ENCODE measurements around the gene SMCO2. TPM values are rescaled to one million over a fixed set of nuclear protein-coding genes. Genes with fewer than 3 reads are reported as not detected.
A peak's percentile ranks its signal among the peaks of the same experiment; 100 is the strongest.

The SMCO2 gene
- total and polyA plus RNA-seq, 7 experiments from 2014 or later: 0.99 TPM; not detected in 6

GRCh38 chr12:27462151-27462694 is 15.7 kb downstream of the SMCO2 start:
- Histone ChIP-seq H3K36me3 (ENCODE audit: control insufficient read depth in 2 of 3, insufficient read depth in 3 of 3, low read length in 3 of 3) (no peaks in the 10 kb centered on the region), H3K27ac (ENCODE audit: low read depth, low read length) (no peak overlapping the region), H3K27me3 (ENCODE audit: control insufficient read depth in 2 of 2, insufficient read depth in 2 of 2, low read length in 2 of 2) (no peaks in the 10 kb centered on the region), H3K4me1 (ENCODE audit: control insufficient read depth in 2 of 2, insufficient read depth in 2 of 2, low read length in 2 of 2) (no peaks in the 10 kb centered on the region), H3K4me3 (ENCODE audit: low read length) (no peak overlapping the region), H3K9me3 (ENCODE audit: control insufficient read depth in 2 of 3, low read length in 3 of 3) (no peaks in the 10 kb centered on the region)
- DNase-seq: no peak
- peaks cover 0 to 19% (median 8%) of the 10 kb centered on the region in 5 donors for H3K27me3 Mint-ChIP-seq
- ChIA-PET POLR2A (no interaction called here), CTCF (no interaction called here)
- H3K4me1 Mint-ChIP-seq: peaks cover 4 to 55% (median 18%) of the 10 kb centered on the region in 7 donors
- H3K27ac Mint-ChIP-seq: peak overlapping the region in 3 of 9 donors; percentile 2 to 64 (median 6)
- H3K9me3 Mint-ChIP-seq: peaks cover 0 to 8% (median 0%) of the 10 kb centered on the region in 11 donors
- H3K4me3 Mint-ChIP-seq: peak overlapping the region in 2 of 10 donors; percentile 33 to 67
- peaks cover 0 to 23% (median 0%) of the 10 kb centered on the region in 5 donors for H3K36me3 Mint-ChIP-seq
- intact Hi-C loops (cut with micrococcal nuclease): no loop called here
- no peak for ATAC-seq

DNA sequence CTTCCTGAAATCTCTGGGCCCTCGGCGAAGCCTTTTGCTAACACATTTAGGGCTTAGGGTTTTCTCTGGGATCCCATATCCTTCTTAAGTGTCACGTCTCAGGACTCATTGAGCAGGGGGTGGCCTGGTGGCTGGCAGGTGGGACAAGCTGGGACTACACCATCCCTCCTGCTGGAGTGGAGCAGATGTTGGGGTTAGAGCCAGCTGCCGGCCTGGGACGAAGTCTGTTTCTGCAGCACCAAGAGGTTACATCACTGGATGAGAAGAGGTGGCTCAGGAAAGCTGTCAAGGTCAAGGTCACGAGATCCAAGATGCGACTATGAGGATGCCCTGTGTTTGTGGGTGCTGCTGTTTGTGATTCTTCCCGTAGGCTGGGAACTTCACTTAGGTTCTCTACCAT is 16.3 kb downstream of the SMCO2 start:
- ATAC-seq: no peak
- intact Hi-C loops (cut with micrococcal nuclease): no loop called here
- no peaks in the 10 kb centered on the region for H3K9me3 ChIP-seq (ENCODE audit: control insufficient read depth in 2 of 3, low read length in 3 of 3)
- no peak overlapping the region for H3K4me3 ChIP-seq (ENCODE audit: low read length)
- peaks cover 0 to 21% (median 0%) of the 10 kb centered on the region in 5 donors for H3K36me3 Mint-ChIP-seq
- DNase-seq: no peak
- POLR2A ChIA-PET: no interaction called here
- peaks cover 0 to 19% (median 8%) of the 10 kb centered on the region in 5 donors for H3K27me3 Mint-ChIP-seq
- CTCF ChIA-PET: no interaction called here
- peak overlapping the region in 1 of 9 donors; percentile 50 for H3K27ac Mint-ChIP-seq
- H3K36me3 ChIP-seq (ENCODE audit: control insufficient read depth in 2 of 3, insufficient read depth in 3 of 3, low read length in 3 of 3): no peaks in the 10 kb centered on the region
- no peak overlapping the region for H3K27ac ChIP-seq (ENCODE audit: low read depth, low read length)
- H3K4me1 Mint-ChIP-seq: peaks cover 4 to 55% (median 18%) of the 10 kb centered on the region in 7 donors
- H3K4me3 Mint-ChIP-seq: no peak overlapping the region
- H3K4me1 ChIP-seq (ENCODE audit: control insufficient read depth in 2 of 2, insufficient read depth in 2 of 2, low read length in 2 of 2): no peaks in the 10 kb centered on the region
- H3K9me3 Mint-ChIP-seq: peaks cover 0 to 10% (median 0%) of the 10 kb centered on the region in 11 donors
- H3K27me3 ChIP-seq (ENCODE audit: control insufficient read depth in 2 of 2, insufficient read depth in 2 of 2, low read length in 2 of 2): no peaks in the 10 kb centered on the region

DNA sequence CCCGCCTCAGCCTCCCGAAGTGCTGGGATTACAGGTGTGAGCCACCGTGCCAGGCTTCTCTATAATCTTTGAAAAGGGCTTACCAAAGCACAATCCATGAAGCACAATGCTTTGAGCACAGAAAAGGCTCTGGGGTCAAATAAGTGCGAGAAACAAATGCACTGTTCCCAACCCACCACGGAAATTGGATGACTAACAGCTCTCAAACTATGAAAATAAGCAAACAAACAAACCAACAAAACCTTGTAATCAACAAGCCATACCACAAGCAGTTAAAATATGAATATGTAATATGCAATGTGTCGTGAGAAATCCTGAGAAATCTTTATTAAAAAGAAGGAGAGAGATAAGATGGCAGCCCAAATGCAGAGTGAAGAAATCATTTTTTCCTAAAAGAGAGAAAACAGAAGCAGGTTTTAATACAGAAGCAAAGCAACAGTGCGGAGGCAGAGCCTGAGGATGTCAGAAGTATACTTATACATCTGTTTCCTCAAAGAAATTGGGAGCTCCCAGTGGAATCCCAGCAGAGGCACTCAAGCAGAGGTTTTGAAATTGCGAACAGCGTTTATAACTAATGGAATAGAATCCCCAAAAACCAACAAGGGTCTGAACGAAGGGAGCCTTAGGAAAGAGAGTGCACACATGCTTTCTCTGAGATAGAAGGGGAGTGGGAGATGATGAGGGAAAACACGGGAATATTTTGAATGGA is 17.1 kb downstream of the SMCO2 start:
- CTCF ChIA-PET: no interaction called here
- ATAC-seq: no peak
- peaks cover 4 to 63% (median 18%) of the 10 kb centered on the region in 7 donors for H3K4me1 Mint-ChIP-seq
- H3K9me3 Mint-ChIP-seq: peaks cover 0 to 10% (median 0%) of the 10 kb centered on the region in 11 donors
- H3K27ac Mint-ChIP-seq: no peak overlapping the region
- Histone ChIP-seq H3K27me3 (ENCODE audit: control insufficient read depth in 2 of 2, insufficient read depth in 2 of 2, low read length in 2 of 2) (no peaks in the 10 kb centered on the region), H3K9me3 (ENCODE audit: control insufficient read depth in 2 of 3, low read length in 3 of 3) (no peaks in the 10 kb centered on the region), H3K27ac (ENCODE audit: low read depth, low read length) (no peak overlapping the region), H3K4me1 (ENCODE audit: control insufficient read depth in 2 of 2, insufficient read depth in 2 of 2, low read length in 2 of 2) (no peaks in the 10 kb centered on the region), H3K4me3 (ENCODE audit: low read length) (no peak overlapping the region), H3K36me3 (ENCODE audit: control insufficient read depth in 2 of 3, insufficient read depth in 3 of 3, low read length in 3 of 3) (no peaks in the 10 kb centered on the region)
- DNase-seq: no peak
- POLR2A ChIA-PET: no interaction called here
- no peak overlapping the region for H3K4me3 Mint-ChIP-seq
- H3K27me3 Mint-ChIP-seq: peaks cover 0 to 19% (median 8%) of the 10 kb centered on the region in 5 donors
- H3K36me3 Mint-ChIP-seq: peaks cover 0 to 22% (median 0%) of the 10 kb centered on the region in 5 donors
- intact Hi-C loops (cut with micrococcal nuclease): no loop called here

- Mint-ChIP-seq H3K27me3 (peaks cover 0 to 14% (median 6%) of the 10 kb centered on the region in 5 donors), H3K4me3 (no peak overlapping the region), H3K4me1 (peaks cover 5 to 63% (median 19%) of the 10 kb centered on the region in 7 donors), H3K27ac (no peak overlapping the region), H3K9me3 (peaks cover 0 to 10% (median 0%) of the 10 kb centered on the region in 11 donors), H3K36me3 (peaks cover 0 to 22% (median 0%) of the 10 kb centered on the region in 5 donors)
- ATAC-seq: no peak
- POLR2A ChIA-PET: no interaction called here
- Histone ChIP-seq H3K4me1 (ENCODE audit: control insufficient read depth in 2 of 2, insufficient read depth in 2 of 2, low read length in 2 of 2) (peaks cover 0 to 2% of the 10 kb centered on the region in 2 donors), H3K27me3 (ENCODE audit: control insufficient read depth in 2 of 2, insufficient read depth in 2 of 2, low read length in 2 of 2) (no peaks in the 10 kb centered on the region), H3K4me3 (ENCODE audit: low read length) (no peak overlapping the region), H3K27ac (ENCODE audit: low read depth, low read length) (no peak overlapping the region), H3K36me3 (ENCODE audit: control insufficient read depth in 2 of 3, insufficient read depth in 3 of 3, low read length in 3 of 3) (no peaks in the 10 kb centered on the region), H3K9me3 (ENCODE audit: control insufficient read depth in 2 of 3, low read length in 3 of 3) (no peaks in the 10 kb centered on the region)
- CTCF ChIA-PET: no interaction called here
- intact Hi-C loops (cut with micrococcal nuclease): no loop called here
- DNase-seq: peak in 1 of 9 donors; percentile 44
These were observed 17.7 kb downstream of the SMCO2 start for GRCh38 chr12:27464220-27464554.

DNA sequence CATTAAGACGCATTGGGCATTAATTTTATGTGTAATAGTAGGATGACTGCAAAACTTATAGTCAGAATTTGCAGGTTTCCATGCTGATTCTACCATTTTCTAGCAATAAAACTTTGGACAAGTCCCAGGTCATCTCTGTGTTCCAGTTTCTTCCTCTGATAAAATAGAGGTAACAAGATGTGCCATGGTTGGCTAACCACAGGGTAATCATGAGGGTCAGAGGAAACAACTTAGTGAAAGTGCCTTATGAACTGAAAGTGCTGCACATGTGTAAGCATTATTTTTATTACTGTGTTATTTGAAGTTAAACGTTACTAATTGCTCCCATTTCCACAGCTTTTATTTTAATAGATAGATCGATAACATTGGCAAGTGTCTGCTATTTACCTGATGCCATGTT is 21.1 kb downstream of the SMCO2 start:
- intact Hi-C loops (cut with micrococcal nuclease): no loop called here

DNA sequence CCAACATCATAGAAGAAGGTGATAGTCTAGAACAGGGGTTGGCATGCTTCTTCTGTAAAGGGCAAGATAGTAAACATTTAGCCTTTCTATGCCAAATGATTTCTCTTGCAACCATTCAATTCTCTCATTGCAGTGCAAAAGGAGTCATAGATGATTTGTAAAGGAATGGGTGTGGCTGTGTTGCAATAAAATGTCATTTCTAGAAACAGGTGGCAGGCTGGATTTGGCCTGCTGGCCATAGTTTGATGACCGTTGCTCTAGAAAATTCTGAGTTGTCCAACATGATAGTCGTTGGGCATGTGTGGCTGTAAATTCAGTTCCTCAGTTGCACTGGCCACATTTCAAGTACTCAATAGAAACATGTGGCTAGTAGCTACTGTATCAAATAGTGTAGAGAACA is 21.7 kb downstream of the SMCO2 start:
- intact Hi-C loops (cut with micrococcal nuclease): no loop called here
- Mint-ChIP-seq H3K4me3 (no peak overlapping the region), H3K4me1 (peaks cover 9 to 57% (median 17%) of the 10 kb centered on the region in 7 donors), H3K27me3 (peaks cover 0 to 7% (median 0%) of the 10 kb centered on the region in 5 donors), H3K27ac (no peak overlapping the region), H3K36me3 (peaks cover 0 to 30% (median 0%) of the 10 kb centered on the region in 5 donors), H3K9me3 (peaks cover 0 to 10% (median 0%) of the 10 kb centered on the region in 11 donors)
- POLR2A ChIA-PET: no interaction called here
- DNase-seq (no peak), ATAC-seq (no peak)
- H3K4me3 ChIP-seq (ENCODE audit: low read length): no peak overlapping the region
- CTCF ChIA-PET: no interaction called here
- H3K36me3 ChIP-seq (ENCODE audit: control insufficient read depth in 2 of 3, insufficient read depth in 3 of 3, low read length in 3 of 3): no peaks in the 10 kb centered on the region
- no peaks in the 10 kb centered on the region for H3K9me3 ChIP-seq (ENCODE audit: control insufficient read depth in 2 of 3, low read length in 3 of 3)
- no peak overlapping the region for H3K27ac ChIP-seq (ENCODE audit: low read depth, low read length)
- H3K27me3 ChIP-seq (ENCODE audit: control insufficient read depth in 2 of 2, insufficient read depth in 2 of 2, low read length in 2 of 2): no peaks in the 10 kb centered on the region
- peaks cover 0 to 4% of the 10 kb centered on the region in 2 donors for H3K4me1 ChIP-seq (ENCODE audit: control insufficient read depth in 2 of 2, insufficient read depth in 2 of 2, low read length in 2 of 2)

More for the DNA sequence above, 21.1 kb downstream of the SMCO2 start:
- Histone ChIP-seq H3K4me1 (ENCODE audit: control insufficient read depth in 2 of 2, insufficient read depth in 2 of 2, low read length in 2 of 2) (peaks cover 0 to 4% of the 10 kb centered on the region in 2 donors), H3K9me3 (ENCODE audit: control insufficient read depth in 2 of 3, low read length in 3 of 3) (no peaks in the 10 kb centered on the region), H3K4me3 (ENCODE audit: low read length) (no peak overlapping the region), H3K36me3 (ENCODE audit: control insufficient read depth in 2 of 3, insufficient read depth in 3 of 3, low read length in 3 of 3) (no peaks in the 10 kb centered on the region), H3K27me3 (ENCODE audit: control insufficient read depth in 2 of 2, insufficient read depth in 2 of 2, low read length in 2 of 2) (no peaks in the 10 kb centered on the region), H3K27ac (ENCODE audit: low read depth, low read length) (no peak overlapping the region)
- ATAC-seq (no peak), DNase-seq (no peak)
- Mint-ChIP-seq H3K27ac (no peak overlapping the region), H3K27me3 (peaks cover 0 to 7% (median 0%) of the 10 kb centered on the region in 5 donors), H3K36me3 (peaks cover 0 to 28% (median 0%) of the 10 kb centered on the region in 5 donors), H3K4me3 (no peak overlapping the region), H3K4me1 (peaks cover 7 to 55% (median 11%) of the 10 kb centered on the region in 7 donors), H3K9me3 (peaks cover 0 to 10% (median 0%) of the 10 kb centered on the region in 11 donors)
- POLR2A ChIA-PET: no interaction called here
- CTCF ChIA-PET: no interaction called here
